GM12865 (cell line): Measurements from ENCODE around the gene ELF4.

Source experiments
- DNase-seq: peaks from one replicate; pipeline ENCODE4 v3.0.0; 2010; ENCODE audit warnings: low read depth
- H3K4me3 ChIP-seq: 2 replicates; pipeline ENCODE4 v1.5.1; 2011; ENCODE audit warnings: mild to moderate bottlenecking, low read depth, low read length, control low read depth
- CTCF ChIP-seq: IDR thresholded peaks from 2 replicates; pipeline ENCODE4 v1.5.1; 2011; ENCODE audit warnings: low read length, control low read depth, low read depth, inconsistent platforms; ENCODE audit not compliant: insufficient read depth; ENCODE audit errors: missing control alignments

Gene ELF4

GRCh38 chrX:130100180-130100579 is 10.1 kb downstream of the ELF4 start:
- no peak for TF ChIP-seq CTCF
- H3K4me3 ChIP-seq: no peak overlapping the region
- no peak for DNase-seq

- TF ChIP-seq CTCF: no peak
- no peak overlapping the region for H3K4me3 ChIP-seq
- no peak for DNase-seq
These were observed 12.1 kb downstream of the ELF4 start for GRCh38 chrX:130098210-130098552.

GRCh38 chrX:130097507-130098209 is 12.6 kb downstream of the ELF4 start:
- no peak overlapping the region for H3K4me3 ChIP-seq
- TF ChIP-seq CTCF: no peak
- DNase-seq: no peak

GRCh38 chrX:130095249-130096030 is 14.9 kb downstream of the ELF4 start:
- no peak overlapping the region for H3K4me3 ChIP-seq
- no peak for TF ChIP-seq CTCF
- no peak for DNase-seq

- H3K4me3 ChIP-seq: no peak overlapping the region
- no peak for DNase-seq
- TF ChIP-seq CTCF: no peak
These were observed 15.6 kb downstream of the ELF4 start for GRCh38 chrX:130094696-130095095.

- H3K4me3 ChIP-seq: no peak overlapping the region
- DNase-seq: no peak
- no peak for TF ChIP-seq CTCF
These were observed 17.0 kb downstream of the ELF4 start for GRCh38 chrX:130093271-130093670.
